Ovary (tissue), 3 donors: ENCODE measurements around the gene TRNP1.

Source experiments
- POLR2A ChIP-seq: fragments of 450-650 bp; IDR thresholded peaks from one replicate; pipeline ENCODE4 v1.6.1; 2017; ENCODE audit warnings: antibody characterized with exemption, mild to moderate bottlenecking, moderate library complexity
- TF ChIP-seq, protein P1 (sequence below), 3 donors: fragments of 450-650 bp in 2 of 3; fragments of 200-600 bp in 1 of 3; IDR thresholded peaks; one replicate each; pipeline versions ENCODE4 v1.5.1 to v1.8.0; 2016 to 2022; ENCODE audit warnings: antibody characterized with exemption in 3 of 3, mild to moderate bottlenecking in 1 of 3
- donor health status: DM: no; HTN: no; CAD: no.

DNA sequence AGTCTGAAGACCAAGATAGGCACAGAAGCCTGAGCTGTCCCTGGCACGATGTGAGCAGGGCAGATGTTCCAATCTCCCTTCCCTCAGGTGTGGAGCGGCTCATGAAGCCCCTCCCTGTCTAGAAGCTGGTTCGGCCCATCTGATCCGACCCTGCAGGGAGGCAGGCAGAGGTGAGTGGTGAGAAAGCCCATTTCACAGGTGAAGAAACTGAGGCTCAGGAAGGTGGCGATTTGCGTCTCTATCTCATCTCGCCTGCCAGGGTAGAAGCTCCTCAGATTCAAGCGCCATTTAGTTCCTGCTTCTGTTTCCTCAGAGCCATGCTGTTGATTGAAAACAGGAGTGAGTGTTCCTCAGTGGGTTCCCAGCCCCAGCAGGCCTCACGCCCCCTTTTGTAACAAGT is 36.0 kb downstream of the TRNP1 start:
- TF ChIP-seq POLR2A: no peak
- TF ChIP-seq, protein P1, sequence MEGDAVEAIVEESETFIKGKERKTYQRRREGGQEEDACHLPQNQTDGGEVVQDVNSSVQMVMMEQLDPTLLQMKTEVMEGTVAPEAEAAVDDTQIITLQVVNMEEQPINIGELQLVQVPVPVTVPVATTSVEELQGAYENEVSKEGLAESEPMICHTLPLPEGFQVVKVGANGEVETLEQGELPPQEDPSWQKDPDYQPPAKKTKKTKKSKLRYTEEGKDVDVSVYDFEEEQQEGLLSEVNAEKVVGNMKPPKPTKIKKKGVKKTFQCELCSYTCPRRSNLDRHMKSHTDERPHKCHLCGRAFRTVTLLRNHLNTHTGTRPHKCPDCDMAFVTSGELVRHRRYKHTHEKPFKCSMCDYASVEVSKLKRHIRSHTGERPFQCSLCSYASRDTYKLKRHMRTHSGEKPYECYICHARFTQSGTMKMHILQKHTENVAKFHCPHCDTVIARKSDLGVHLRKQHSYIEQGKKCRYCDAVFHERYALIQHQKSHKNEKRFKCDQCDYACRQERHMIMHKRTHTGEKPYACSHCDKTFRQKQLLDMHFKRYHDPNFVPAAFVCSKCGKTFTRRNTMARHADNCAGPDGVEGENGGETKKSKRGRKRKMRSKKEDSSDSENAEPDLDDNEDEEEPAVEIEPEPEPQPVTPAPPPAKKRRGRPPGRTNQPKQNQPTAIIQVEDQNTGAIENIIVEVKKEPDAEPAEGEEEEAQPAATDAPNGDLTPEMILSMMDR (IDR thresholded peaks at IDR 0.05): no peak
